HG02852 (cell line): ENCODE measurements around the gene NEXN.

ENCODE experiments used
- ATAC-seq: cut with Tn5 transposase; IDR thresholded peaks from one replicate; pipeline ENCODE4 v1.9.1; 2021; ENCODE audit warnings: mild to moderate bottlenecking, moderate library complexity; ENCODE audit not compliant: unreplicated experiment

NEXN gene

DNA sequence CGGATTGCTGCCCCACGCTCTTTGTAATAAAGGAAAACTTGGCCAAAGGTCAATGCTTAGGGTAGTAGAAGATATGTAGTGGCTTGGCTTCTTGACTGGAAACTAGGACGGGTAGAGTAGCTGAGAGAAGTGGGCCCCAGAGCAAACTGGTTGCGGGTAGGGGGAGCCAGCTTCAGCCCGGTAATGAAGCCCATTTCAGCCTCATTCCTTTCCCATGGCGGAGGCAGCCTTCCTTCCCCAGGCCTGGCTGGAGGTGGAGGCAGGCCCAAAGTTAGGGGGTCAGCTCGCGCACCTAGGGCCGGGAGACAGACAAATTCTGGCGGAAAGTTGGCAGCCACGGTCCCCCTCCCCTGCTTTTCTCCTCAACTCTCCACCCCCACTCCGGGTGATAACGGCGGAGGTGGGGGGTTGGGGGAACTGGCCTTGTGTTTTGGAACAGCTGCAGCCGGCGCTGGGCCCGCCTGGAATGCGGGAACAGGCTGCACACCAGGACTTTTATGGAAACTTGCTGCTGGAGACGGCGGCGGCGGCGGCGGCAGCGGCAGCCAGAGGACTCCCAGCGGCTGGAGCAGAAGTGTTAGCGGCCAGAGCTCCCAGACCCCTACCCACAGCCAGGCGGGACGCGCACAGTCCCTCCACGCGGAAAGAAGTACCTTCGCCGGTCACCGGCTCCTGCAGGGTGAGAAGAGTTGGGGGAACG, at the start of gene NEXN:
Gene NEXN, plus strand, starts transcription at position 544 of the 700 bp plus-strand sequence. CDS start 27,483 bp downstream, outside the sequence.
- ATAC-seq, result peak; percentile 25

DNA sequence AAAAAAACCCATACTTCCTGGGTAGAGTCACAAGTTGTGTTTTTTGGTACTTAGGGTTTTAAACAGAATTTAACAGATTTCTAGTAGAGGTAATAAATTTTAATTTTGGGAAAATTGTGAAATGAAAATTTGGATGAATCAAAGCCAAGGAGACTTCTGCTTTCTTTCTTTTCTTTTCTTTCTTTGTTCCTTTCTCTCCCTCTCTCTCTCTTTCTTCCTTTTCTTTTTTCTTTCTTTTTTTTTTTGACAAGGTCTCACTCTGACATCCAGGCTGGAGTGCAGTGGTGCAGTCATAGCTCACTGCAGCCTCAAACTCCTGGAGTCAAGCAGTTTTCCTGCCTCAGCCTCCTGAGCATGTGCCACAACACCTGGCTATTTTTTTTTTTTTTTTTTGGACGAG, 46.9 kb upstream of the NEXN start:
- no peak for ATAC-seq

DNA sequence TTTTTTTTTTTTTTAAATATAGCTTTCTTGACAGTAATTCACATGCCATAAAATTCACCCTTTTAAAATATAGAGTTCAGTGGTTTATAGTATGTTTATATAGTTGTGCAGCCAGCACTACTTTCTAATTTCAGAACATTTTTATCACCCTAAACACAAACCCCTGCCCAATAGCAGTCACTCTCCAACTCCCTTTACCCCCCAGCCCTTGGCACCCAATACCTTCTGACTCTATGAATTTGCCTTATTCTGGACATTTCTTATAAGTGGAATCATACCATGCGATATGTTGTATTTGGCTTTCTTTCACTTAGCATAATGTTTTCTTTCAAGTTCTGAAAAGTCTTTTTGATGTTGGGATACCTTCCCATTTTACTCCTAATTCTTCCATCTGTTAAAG, 42.5 kb upstream of the NEXN start:
- no peak for ATAC-seq

DNA sequence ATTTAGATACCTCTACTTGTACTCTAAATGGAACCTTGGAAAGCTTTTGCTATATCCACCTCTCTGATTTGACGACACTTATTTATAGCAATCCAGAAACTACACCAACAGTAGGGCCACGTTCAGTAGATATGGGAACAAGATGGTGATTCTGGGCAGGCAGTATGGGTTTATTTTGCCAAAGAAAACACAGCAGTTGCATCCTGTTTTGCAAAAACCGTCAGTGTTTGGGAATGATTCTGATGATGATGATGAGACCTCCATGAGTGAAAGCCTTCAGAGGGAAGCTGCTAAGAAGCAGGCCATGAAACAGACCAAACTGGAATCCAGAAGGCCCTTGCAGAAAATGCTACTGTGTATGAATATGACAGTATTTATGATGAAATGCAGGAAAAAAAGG, 41.5 kb upstream of the NEXN start:
- ATAC-seq, result no peak

DNA sequence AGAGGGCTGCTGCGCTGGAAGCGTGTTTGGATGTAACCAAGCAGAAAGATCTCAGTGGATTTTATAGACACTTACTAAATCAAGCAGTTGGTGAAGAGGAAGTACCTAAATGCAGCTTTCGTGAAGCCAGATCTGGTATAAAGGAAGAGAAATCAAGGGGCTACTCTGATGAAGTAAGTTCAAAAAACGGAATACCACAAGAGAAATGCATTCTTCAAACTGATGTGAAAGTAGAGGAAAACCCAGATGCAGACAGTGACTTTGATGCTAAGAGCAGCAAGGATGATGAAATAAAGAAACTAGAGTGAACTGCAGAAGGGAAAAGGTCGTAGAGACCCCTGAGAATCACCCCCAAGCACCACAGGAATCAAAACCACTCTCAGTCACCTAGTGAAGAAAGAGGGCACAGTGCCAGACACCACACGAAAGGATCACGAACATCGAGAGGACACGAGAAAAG, 40.8 kb upstream of the NEXN start:
- no peak for ATAC-seq

DNA sequence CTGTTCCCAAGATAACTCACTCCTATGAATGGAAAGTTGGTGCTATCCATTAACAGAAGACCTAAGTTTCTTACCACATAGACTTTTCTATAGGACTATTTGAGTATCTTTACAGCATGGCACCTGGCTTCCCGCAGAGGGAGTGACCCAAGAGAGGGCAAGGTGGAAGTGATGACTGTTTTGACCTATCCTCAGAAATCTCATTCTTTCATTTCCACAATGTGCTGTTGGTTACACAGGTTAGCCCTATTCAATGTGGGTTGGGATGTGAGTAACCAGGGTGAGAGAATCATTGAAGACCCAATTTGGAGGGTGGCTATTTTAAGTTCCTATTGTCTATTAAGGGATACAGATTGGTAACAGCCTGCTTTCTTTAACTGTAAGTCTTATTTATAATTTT, 38.3 kb upstream of the NEXN start:
- ATAC-seq, result no peak

DNA sequence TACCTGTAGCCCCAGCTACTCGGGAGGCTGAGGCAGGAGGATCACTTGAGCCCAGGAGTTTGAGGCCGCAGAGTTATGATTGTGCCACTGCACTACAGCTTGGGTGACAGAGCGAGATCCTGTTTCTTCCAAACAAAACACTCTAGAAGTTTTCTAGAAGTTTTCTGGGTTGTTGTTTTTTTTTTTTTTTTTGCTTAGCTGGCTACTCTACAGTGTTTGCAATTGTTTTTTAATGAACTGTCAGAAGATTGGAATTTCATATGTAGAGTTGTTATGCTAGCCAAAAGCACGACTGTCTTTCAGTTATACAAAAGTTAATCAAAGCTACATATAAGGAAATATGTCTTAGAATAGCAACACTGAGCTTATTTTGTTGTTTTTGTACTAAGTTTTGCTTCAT, 30.9 kb upstream of the NEXN start:
- no peak for ATAC-seq

DNA sequence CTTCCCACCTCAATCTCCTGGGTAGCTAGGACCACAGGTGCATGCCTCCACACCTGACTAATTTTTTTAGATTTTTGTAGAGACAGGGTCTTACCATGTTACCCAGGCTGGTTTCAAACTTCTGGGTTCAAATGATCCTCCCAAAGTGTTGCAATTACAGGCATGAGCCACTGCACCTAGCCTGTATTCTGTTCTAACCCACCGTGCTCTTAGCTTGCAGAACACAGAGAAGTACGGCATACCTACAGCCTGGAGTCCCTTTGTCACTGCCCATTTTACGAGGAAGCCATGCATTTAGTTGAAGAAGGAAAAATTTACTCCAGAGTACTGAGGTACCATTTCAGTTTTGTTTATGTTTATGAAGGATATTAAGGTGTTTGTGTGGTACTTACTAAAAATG, 29.7 kb upstream of the NEXN start:
- no peak for ATAC-seq

DNA sequence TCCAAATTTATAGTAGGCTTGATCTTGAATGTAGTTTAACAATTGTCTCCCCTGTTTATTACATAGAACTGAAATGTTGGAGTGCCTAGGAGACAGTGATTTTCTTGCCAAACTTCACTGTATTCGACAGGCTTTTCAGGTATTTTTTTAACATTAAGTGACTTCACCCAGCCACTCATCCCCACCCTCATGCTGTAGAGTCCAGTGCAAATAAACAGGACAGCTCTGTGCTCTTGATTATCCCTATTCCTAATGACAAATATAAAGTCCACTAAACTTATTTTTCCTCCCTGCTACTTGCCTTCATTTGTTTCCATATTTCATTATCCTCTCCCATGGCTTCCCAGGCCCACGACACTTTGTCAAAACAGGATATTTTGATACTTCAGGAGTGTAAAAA, 29.2 kb upstream of the NEXN start:
- no peak for ATAC-seq

DNA sequence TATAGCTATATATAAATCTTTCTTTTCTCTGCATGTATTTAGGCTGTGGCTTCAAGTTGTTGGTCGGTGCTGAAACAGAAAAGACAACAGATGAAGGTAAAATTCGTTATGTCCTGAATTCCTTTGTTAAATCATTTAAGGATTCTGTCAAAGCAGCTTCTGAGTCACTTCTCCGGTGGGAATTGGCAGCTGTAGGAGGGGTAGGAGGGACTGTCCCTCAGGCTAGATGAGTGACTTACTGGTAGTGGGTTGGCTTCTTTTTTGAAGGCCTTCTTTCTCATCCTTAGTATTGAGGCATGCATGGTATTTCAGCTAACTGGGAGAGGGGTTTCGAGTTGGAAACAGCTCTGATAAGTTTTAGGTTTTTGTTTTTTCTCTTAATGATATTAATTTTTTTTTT, 22.1 kb upstream of the NEXN start:
- no peak for ATAC-seq

DNA sequence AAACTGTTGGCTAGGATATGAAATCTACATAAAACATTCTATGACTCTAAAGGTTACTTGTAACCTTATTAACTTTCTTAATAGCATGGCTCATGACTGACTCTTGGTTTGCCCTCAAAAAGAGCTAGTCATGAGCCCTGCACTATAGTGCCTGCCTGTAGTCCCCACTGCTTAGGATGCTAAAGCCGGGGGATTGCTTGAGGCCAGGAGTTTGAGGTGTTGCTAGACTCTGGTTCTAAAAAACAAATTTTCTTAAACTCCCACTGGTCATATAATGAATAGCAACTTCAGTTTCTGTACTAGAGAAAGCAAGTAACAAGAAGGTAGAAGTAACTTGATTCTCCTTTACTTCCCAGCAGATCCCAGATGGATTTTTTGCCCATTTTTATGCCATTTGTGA, 15.8 kb upstream of the NEXN start:
- ATAC-seq, result no peak

DNA sequence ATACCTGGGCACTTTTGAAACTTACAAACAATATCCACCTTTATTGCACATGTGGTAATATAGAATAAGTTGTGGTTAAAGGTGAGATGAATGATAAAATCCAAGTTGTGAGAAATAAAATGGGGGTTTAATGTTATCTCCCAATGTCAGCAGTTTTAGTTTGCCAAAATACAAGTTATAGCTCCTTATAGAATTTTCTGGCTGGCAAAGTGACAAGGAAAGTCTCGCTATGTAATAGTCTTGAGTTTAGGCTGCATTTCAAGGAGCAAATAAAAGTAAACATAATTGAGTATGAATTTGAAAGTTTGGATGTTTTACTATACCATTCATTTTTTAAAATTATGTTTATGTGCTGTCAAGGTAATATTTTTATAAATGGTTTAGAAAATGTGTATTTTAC, 15.0 kb upstream of the NEXN start:
- no peak for ATAC-seq

DNA sequence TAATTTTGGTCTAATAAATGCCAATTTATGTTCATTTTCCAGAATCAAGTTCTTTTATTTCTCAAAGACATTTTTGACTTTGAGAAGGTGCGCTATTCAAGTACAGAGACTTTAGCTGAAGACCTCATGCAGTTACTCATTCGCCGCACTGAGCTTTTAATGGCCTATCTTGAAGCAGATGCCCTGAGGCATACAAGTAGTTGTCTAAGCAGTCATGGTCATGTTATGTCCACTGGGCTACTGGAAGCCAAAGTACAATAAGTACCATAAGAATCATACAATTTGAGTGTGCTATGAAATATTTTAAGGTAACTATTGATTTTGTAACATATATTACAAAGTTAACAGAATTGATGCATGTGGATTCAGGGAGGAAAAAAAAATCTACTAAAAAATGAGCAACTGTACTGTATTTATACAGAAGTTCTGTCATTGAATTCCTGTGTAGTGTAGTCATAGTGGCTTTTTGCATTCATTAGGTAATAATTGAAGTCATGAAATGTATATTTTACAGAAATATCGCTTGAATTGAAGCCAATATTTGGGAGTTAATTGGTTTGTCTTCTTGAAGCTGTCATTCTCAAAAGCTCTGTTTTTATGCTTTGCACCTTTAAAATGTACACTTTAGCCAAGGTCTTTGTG, 13.5 kb upstream of the NEXN start:
- no peak for ATAC-seq

DNA sequence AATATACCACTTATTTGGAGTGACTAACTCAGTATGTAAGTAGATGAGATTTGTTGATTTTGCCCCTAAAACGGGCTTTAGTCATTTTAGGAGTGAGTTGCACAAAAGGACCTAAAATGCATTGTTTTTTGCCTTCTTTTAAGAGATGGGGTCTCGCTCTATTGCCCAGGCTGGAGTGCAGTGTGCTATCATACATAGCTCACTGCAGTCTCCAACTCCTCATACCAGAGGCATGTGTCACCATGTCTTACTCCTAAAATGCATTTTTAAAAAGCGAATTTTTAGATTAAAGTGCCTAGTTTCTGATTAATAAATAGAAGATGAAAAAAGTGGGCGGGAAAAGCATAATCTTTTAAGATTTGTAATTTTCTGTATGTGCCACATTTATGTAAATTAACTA, 11.5 kb upstream of the NEXN start:
- no peak for ATAC-seq

DNA sequence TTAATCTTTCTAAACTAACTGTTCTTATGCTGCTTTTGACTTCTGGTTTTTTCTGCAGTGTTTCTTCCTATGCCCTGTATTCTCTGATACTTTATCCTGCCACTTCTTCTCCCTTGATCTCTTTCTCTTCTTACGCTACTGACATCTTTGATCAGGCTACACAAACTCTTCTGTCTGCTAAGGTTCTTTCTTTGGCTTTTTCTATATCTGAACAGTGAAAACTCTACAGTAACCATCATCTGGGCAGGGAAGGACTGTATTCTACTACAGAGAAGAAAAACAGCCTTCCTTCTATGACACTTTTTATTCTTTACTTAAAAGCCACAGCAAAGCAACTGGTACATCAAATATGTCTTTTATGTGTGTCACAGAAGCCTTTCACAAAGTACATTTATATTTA, 7.4 kb upstream of the NEXN start:
- ATAC-seq, result no peak

DNA sequence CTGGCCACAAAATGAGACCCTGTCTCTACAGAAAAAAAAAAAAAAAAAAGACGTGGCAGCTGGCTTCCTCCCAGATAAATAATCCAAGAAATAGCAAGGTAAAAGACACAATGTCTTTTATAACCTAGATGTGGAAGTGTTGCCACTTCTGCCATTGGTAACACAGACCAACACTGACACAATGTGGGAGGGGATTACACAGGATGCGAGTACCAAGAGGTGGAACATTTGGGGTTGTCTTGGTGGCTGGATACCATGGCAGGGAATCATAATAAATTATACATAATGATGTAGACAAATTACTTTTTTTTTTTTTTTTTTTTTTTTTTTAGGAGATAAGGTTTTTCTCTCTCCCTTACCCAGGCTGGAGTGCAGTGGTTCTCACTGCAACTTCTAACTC, 6.0 kb upstream of the NEXN start:
- ATAC-seq, result no peak

DNA sequence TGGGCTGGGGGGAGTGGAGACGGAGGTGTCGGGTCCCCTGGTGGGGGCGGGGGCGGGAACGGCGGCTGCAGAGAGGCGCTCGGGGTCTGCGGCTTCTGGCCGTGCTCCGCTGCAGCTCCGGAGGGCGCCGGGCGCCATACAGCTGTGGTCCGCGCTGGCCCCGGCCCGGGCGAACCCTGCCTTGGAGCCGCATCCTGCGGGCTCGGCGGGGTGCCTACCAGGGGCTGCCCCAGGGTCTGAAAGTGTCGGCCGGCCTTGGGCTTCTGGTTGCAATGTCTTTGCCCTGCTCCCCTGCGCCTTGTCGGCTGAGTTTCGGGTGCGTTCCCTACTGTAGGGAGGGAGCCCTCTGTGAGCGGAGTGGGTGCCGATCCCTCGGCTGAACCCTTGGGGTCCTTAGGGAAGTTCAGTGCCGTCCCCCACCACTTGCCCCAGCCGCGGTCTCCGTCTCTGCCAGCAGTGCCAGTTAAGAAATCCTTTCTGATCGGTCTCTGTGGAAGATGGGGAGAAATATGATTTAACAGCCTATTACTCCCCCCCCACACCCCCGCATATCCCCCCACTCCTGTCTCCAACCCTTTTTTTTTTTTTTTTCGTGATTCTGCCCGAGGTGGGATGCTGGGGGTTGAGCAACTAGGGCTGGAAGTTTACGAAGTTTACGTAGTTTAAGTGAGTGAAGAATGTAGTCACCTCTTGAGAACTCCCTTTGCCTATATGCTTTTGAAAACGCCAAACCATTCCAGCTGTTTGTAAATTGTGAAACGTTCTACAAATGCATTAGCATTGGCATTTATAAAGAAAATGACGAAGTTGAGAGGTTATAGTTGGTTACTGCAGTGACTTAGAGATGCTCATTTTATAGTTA, 588 bp downstream of the NEXN start:
- peak; percentile 60 for ATAC-seq

DNA sequence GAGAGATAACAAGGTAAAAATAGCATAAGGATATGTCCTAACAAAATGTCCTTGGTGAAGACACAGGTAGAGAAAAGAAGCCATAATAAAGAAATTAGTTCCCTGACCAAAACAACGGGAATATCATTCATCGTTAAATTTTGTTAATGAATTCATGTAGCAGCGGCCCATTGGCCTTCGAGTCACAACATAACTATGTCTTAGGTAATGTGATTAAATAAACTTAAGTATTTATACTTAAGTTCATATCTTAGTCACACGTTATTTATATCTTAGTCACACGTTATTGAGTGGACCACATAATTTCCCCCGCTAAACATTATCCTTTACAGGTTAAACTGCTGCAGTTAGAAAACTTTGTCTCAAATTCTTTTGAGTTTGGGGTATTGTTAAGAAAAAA, 1.2 kb downstream of the NEXN start:
- ATAC-seq, result no peak

DNA sequence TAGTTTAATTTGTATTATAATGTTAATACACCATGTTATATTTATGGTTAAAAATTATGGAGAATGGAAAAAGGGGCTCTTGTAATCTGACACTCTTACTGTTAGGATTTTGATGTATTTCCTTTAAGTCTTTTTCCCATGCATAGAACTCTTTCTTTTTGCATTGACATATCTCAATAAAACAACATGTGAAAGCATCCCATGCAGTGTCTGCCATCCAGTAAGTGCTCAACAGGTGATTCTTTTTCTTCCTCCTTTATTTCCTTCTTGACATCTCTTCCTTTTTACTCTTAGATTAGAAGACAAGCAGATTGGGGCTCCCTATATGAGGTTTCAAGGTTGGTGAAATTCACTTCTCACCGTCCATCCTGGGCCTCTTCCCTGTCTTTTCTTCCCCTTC, 2.8 kb downstream of the NEXN start:
- ATAC-seq, result no peak

DNA sequence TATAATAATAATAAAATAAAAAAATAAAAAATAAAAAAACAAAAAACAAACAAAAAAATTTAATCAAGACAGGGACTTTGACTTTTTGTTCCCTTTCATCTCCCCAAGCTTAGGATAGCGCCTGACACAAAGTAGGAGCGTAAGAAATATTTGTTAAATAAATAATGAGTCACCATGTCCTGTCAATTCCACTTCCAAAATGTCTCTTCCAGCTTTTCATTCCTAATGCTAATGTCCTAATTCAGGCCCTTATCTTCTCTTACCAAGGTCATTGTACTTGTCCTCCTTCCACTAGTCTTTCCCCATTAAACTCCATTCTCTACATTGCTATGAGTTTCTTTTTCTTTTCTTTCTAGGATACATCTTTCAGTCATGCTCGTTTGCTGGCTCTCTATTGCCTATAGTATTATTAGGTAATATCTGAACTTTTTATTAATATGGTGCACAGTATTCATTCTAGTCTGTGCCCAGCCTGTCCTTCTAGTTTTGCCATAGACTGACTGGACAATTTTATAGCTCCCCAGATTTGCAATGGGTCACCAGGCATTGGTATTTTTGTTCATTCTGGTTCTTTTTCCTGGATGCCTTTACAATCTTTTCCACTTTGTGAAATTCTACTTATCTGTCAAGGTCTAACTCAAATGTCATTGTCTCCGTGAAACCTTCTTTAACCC, 11.4 kb downstream of the NEXN start:
- no peak for ATAC-seq

DNA sequence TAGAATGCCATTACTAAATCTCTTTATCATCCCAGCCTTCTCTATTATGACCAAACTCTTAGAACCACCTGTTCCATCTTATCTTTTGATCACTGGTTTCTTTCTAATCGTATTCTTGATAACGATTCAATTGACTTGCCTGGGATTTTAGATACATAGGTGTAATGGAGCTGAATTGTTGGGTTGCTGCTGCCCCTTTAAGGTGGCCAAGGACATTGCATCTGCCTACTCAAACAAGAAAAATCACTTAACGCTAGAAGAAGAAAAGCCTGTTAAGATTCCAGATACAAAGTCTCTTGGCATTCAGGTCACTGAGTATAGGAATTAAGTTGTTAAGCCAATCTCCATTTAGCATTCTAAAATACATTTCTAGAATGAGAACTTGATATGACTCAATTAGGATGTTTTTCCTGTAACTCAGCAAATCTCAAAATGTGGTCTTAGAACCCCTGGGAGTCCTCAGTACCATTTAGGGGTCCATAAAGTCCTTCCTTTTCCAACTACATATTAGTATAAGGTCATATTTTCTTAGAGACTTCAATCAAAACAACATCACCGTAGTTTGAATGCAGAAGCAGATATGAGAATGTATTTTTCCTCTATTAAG, 12.4 kb downstream of the NEXN start:
- ATAC-seq, result no peak
